CD4-positive, alpha-beta T cell treated with Interleukin-10 for 1 hour (primary cell): ENCODE measurements around the gene SECTM1.

Source experiments
- DNase-seq: peaks from one replicate; pipeline ENCODE4 v3.0.0-alpha.2; 2020

Gene SECTM1

DNA sequence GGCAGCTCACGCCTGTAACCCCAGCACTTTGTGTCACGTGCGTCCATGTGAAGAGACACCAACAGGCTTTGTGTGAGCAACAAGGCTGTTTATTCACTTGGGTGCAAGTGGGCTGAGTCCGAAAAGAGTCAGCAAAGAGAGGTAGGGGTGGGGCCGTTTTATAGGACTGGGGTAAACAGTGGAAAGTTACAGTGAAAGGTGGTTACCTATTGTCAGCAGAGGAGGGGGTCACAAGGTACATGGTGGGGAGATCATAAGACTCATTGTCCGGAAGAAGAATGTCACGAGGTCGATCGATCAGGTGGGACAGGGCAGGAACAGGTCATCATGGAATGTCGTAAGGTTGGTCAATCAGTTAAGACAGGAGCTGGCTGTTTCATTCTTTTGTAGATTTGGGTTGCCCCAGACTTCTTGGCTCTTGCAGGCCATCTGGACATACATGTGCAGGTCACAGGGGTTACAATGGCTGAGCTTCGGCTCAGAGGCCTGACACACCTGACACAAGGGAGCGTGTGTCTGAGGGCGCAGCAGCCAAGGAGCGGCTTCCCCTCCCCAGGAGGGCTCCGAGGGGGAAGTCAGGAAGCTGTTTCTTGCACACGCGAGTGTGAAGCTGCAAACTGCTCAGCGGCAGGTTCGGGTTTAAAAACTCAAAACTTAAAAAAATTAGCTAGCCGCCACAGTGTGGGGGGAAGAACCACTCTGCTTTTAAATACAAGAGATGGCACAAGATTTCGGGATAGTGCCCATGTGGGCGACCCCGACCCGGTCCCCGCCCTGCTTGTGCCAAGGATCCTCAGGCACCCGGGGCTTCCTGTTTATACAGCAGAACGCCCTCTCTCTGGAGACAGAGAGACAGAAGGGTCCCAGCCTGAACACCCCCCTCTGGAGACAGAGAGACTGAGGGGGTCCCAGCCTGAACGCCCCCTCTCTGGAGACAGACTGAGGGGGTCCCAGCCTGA is 13.1 kb upstream of the SECTM1 start:
- no peak for DNase-seq

DNA sequence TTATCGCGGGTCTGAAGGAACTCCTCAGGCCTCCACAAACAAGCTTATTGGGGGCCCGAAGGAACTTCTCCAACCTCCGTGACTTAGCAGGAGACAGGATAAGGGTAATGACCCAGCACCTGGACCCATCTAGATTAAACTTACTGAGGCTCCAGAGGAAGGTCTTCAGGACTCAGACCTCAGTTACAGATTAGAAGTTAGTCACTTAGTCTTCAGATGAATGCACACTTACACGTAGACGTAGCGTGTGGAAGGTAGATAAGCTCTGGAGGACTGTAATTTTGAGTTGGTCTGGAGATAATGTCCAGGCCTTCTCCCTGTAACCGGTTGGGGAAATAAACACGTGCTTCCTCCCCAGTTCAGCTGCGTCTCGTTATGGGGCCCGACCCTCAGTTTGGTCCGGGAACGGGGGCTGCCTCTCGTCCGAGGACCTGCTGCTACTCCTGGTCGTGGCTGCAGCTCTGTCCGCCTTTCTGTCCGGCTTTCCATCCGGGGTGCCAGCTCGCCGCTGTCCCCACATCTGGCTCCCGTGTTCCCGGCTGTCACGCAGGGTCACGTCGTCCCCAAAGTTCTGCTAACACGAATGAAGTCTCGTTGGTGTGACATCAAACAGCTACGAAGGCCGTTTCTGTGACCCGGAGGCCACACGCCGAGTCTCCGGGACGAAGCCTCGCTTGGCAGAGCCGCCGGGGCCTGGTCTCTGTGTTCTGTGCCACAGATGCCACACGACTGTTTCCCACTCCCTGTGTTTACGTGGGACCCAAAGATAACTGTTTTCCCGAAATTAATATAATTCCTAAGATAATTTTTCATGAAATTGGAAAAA is 11.8 kb upstream of the SECTM1 start:
- no peak for DNase-seq

DNA sequence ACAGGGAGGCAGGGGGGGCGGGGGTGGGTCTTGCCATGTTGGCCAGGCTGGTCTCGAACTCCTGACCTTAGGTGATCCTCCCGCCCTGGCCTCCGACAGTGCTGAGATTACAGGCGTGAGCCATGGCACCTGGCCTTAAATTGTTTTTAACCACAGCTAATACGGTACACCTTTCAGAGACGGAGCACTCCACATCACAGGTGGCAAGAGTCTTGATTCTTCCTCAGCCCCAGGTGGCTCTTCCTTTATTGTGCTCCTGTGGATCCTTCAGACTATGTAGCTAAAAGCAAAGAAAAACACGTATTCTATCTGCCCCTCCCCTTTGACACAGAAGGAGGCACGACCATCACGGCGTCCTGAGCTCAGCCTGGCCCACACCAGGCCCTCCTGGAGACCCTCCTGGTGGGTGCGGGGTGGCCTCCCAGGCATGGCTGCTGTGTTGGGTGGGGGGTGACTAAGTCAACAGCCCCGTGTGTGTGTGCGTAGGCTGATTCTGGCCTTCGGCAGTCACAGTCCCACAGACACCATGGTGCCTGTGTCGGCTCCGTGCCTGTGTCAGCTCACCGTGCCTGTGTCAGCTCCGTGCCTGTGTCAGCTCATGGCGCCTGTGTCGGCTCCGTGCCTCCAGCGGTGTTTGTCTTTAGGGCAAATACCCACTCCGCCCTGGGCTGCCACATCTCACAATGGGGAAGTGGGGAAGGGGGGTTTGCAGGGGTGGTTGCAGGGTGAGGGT is 10.8 kb upstream of the SECTM1 start:
- no peak for DNase-seq

DNA sequence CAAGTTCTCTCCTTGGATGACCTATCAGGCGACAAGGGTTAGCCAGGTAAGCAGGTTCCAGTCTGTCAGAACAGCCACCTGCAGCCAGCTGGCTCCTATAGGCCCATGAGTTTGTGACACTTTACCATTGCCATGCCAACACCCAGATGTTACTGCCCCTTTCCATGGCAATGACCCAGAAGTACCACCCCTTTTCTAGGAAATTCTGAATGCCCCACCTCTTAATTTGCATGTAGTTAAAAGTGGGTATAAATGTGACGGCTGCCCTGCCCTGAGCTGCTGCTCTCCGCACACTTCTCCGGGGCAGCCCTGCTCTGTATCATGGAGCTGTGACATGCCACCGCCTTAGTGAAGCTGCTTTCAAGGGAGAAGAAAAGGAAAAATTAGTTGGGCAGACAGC is 10.0 kb upstream of the SECTM1 start:
- no peak for DNase-seq

DNA sequence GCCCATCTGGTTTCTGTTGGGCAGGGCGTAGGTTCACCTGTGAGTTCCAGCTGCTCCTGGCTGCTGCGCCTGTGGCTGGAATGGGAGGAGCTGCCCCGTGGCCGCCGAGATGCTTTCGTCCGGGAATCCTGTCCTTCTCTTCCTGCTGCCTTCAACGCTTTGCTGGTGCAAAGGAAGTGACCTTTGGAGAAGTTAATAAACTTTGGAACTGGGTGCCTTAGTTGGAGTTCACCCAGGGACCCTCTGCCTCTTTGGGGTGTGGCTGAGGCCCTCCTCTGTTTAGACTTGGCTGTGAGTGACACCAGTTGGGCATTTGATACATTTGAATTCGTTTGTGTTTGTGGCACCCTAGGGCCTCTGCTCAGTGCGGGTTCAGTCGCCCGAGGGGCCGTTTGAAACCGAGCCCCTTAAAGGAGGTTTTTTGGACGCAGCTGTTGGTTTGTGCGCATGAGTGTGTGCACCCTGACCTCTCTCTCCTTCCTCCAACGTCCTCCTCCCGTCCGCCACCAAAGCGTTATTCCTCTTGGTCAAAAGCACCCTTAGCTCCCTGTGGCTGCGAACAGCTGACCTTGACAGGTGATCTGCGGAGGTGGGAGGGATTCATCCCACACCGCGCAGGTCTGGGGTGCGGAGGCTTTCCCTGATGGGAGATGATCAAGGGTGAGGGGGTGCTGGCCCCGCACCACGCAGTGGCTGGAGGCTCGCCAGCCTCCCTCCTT is 9.0 kb upstream of the SECTM1 start:
- no peak for DNase-seq

DNA sequence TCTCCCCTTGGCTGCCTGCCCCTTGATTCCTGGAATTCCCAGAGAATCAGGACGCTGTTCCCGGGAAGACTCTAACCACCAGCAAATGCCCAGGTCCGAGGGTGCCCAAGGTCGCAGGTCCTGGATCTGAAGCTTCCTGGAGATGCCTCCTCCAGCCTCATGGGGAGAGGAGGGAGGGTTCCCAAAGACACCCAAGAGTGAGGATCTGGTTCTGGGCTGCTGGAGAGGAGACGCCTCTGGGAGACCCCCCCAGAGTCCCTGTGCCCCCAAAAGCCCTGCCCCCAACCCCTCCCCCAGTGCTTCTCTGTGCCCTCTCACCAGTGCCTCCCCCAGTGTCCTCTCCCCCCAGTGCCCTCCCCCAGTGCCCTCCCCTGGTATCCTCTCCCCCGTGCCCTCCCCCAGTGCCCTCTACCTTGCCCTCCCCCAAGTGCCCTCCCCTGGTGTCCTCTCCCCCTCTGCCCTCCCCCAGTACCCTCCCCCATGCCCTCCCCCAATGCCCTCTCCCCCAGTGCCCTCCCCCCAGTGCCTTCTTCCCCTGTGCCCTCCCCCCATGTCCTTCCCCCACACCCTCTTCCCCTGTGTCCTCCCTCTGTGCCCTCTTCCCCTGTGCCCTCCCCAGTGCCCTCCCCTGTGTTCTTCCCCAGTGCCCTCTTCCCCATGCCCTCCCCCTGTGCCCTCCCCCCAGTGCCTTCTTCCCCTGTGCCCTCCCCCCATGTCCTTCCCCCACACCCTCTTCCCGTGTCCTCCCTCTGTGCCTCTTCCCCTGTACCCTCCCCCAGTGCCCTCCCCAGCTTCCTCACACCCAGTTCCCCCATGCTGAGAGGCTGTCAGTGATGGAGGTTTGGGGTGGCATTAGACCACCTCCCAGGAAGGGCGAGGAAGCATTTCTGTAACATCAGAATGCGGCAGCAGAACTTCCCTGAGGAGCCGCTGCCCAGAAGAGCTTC is 6.3 kb upstream of the SECTM1 start:
- no peak for DNase-seq

DNA sequence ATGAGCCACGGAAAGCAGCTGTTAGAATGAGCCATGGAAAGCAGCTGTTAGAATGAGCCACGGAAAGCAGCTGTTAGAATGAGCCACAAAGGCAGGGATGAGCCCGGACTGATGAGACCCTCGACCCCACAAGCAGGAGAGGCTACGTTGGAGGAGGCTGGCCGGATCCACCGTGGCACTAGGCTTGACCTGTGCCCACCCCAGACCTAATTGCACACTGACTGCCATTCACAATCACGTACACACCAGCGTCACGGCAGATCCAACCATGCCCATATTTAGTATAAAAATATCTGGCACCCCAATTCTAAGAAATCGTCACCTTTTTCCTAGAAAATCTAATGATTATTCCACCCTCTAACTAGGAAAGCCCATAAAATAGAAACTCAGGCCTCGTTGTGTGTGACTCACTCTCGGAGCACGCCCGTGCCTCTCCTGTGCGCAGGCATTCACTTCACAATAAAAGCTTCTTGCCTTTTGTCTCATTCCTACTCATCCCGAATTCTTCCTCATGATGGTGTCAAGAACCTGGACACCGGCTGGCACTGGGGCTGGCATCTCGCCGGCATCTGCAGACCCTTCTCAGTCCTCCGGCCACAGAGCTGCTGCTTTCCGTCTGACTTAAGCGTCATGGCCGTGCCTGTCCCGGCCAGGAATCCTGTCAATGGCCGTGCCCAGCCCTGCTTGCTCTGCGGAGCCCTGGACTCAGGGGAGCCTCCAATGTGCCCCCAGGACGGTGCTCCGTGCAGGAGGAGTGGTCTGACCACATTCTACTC is 5.5 kb upstream of the SECTM1 start:
- no peak for DNase-seq

DNA sequence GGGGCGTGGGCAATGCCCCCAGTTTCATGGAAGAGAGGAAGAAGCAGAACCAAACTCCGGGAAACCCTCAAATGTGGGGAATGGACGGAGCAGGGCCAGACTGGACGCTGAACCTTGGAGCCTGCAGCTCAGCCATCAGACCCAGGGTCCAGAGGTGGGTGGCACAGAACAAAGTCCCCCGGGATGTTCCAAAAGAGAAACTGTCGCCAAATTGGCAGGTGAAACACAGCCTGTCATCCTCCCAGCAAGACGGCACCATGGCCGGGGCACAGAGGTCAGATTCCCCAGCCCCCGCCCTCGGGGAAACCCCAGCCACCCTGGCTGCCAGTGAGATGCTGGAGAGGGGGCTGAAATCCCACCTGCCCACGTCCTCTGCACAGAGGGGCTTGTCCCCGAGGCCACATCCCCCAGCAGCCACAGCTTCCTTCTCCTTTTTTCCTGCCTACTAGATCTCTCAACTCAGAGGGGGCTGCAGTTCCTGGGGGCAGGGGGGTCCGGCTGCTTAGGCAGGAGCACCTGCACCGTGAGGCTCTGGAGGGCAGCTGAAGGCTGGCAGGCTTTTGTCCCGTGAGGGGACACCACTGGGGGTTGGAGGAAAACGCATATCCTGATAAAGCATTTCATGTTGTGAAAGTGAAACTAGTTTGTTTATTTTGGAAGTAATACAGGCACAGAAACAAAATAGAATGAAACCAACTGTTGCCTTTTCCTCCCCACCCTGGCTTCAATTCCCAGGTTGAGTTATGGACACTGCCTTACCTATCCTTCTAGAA is 1.2 kb upstream of the SECTM1 start:
- peak; percentile 35 for DNase-seq

DNA sequence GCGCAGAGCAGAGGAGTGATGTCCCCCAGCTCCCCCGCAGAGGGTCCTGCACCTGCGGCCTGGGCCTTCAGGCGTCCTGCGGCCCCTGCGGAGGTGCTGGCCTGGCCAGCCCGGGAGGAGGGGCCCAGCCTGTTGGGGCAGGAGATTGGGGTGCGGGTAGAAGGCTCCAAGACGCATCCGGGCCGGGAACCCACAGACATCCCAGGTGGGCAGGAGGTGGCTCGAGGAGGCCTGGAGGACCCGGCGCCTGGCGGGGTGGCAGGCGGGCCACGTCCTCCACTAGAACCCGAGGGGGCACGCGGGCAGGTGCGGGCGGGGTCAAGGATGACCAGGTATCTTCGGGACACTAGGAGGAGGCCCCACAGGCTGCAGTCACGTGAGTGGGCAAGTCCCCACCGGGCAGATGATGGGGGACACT is 647 bp upstream of the SECTM1 start:
- DNase-seq, result no peak

DNA sequence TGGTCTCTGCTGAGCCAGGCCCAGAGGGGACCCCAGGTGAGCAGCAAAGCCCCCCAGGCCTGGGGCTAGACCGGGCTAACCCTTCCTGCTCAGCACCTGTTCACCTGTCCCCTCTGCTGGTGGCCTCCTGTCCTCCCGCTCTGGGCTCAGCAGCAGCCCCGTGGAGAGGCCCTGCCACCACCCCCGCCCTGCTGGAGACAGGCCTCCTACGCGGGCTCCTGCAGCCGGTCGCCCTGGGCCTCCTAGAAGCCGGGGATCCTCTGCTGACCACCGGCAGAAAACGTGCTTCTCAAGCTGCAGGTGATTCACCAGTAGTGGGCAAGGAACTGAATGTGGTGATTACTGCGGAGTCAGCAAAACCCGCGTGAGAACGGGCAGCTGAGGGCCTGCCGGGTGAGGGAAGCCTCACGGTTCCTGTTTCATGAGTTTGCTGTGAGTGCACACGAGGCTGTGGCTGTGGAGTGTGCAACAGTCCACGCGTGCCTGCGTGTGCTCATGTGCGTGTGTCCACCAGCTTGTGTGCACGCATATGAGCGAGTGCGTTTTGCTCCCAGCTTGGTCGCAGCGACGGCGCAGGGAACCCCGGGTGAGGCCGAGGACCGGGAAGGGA is 792 bp downstream of the SECTM1 start:
- DNase-seq, result peak; percentile 32

DNA sequence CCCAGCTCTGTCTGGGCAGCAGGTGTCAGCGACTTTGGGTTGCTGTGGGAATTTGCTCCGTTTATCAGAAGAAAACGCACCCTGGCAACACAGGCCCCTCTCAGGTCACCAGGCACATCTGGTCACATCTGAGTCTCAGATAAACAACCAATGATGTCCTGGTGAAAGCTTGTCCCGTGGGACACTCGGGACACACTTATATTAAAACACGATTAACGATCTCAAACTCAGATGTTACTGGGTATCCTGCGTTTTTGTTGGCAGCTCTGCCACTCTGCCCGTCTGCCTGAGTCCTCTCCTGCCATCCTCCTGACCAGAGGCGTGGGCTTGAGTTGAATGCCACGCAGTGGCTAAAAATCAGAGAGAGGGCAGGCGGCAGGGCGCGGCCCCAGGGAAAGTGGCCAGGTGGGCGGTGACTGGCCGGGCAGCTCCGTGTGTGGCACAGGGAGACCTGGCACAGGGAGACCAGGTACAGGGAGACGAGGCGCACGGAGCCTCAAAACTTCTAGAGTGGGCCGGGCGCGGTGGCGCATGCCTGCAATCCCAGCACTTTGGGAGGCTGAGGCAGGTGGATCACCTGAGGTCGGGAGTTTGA is 2.1 kb downstream of the SECTM1 start:
- DNase-seq, result no peak

DNA sequence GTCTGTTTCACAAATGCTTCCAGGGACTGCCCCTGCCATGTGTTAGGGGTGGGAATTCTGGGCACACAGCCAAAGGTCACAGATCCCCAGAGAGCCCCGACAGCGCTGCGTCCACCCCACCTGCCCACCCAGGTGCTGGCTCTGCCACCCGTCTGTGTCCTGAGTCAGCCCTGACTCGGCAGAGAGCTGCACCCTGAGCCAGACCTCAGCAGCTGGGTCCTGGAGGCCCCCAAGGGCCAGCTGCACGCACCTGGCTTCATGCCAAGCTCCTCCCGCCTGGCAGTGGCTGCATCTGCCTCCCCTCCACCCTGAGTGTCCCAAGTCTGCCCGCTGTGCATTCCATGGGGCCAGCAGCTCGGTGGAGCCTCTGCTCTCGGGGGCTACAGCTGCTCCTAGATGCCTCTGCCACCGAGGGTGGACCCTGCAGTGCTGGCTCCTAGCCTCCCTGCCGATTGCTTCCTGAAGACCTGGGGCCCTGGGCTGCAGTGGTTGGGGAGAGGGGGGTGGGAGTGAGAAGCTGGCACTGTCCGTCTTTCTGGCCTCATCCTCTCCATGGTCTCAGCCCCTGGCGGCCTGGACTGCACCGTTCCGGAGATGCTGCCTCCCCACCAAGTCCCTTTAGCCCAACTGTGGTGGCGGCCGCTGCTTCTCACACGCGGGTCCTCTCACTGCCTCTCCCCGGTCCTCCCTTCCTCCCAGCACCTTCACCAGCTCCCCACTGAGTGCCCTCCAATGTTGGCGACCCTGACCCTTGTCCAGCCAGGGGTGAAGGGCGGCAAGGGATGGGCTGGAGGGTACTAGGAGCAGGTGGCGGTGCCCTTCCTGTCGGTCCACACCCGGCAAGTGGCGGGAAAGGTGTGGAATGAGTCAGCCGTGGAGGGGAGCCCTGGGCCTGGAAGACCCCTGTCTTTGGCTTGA is 3.0 kb downstream of the SECTM1 start:
- no peak for DNase-seq

DNA sequence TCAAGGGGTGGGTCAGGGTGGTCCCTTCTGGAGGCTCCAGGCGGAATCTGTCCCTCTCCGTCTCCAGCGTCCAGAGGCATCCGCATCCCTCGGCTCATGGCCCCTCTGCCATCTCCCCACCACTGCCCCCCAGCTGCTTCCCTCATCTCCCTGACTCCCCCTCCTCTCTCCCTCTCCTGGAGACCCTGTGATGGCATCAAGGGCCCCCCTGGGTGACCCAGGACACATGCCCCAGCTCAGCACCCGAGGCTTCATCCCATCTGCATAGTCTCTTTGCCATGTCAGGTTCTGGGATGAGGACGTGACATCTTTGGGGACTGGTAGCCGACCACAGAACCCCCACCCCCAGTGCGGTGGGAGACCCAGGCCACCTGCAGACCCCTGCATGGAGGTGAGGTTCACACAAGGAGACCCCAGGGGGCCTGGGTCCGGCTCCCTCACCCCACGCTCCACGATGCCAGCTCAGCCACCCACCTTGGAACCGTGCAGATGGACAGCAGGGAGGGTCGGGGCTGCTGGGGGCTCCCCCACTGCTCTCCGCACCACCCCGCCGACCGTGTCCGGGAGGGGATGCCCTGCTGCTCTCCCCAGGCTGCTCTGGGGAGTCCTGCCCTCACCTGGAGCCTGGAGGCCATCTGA is 3.8 kb downstream of the SECTM1 start:
- no peak for DNase-seq

DNA sequence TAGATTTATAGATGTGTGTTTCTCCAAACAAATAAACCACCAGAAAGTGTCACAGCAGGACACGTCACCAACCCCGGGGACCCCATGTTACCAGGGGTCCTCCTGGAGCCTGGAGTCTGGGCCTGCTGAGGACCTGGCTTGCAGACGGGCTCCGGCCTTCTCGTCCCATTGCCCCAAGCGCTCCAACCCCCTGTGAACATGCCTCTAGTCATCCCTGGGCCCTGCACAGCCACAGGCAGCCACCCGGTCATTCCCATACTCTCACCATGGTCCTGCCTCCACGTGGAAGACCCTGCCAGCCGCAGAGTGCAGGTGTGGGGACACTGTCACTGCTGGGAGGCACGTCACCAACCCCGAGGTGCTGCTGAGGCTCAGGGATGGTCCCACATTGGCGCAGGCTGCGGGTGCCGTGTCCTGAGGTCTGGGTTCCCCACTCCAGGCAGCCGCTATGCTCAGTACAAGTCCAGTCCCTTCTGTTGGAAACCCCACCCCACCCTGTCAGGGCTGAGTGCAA is 4.5 kb downstream of the SECTM1 start:
- no peak for DNase-seq

DNA sequence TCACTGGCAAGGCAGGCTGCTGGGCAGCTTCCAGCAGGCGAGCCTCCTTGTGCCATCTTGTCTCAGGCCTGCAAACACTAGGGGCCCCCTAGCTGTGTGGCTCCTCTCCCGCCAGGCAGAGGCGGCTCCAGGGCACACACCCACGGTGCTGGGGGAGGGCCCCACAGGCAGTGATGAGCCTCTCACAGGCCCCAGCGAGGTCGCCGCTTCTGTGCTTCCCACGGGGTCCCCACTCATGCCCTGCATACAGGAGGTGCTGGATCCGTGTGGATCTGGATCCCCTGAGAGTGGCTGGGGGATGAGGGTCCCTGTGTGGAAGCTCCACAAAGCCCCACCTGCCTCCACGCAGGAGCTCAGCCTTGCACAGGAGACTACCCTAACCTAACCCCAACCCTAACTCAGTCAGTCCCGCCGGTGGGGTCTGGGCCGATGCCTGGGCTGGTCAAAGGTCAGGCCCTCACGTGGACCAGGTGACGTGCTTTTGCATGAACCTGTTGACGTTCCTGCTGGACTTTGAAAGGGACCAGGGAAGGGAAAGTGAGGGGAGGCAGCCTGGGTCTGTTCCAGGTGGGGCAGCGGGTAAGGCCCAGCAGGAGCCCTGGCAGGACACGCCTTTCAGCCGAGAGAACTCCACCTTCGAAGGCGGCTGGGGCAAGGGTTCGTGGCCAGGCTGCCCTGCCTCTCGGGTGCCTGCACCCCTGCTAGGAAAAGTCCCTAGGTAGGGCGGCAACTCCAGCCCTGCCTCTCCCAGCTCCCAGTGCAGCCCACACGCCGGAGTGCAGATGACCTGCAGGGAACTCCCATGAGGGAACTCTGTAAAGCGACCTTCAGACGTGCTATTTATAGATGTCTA is 5.2 kb downstream of the SECTM1 start:
- no peak for DNase-seq

DNA sequence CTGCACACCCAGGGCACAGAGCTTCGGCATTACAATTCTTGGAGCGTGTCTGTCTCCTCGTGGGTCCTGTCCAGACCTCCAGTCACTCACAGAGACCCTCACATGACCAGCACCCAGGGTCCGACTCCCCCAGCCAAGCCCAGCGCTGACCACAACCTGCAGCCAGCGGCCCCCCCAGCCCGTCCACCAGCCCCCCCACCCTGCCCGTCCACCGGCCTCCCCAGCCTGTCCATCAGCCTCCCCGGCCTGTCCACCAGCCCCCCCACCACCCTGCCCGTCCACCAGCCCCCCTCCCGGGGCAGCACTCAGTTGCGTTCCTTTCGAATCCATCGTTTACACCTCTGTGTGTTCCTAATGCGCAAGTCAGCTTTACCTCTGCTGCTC is 5.8 kb downstream of the SECTM1 start:
- no peak for DNase-seq
